Measurements from ENCODE around the gene TAF6.

The TAF6 gene

DNA sequence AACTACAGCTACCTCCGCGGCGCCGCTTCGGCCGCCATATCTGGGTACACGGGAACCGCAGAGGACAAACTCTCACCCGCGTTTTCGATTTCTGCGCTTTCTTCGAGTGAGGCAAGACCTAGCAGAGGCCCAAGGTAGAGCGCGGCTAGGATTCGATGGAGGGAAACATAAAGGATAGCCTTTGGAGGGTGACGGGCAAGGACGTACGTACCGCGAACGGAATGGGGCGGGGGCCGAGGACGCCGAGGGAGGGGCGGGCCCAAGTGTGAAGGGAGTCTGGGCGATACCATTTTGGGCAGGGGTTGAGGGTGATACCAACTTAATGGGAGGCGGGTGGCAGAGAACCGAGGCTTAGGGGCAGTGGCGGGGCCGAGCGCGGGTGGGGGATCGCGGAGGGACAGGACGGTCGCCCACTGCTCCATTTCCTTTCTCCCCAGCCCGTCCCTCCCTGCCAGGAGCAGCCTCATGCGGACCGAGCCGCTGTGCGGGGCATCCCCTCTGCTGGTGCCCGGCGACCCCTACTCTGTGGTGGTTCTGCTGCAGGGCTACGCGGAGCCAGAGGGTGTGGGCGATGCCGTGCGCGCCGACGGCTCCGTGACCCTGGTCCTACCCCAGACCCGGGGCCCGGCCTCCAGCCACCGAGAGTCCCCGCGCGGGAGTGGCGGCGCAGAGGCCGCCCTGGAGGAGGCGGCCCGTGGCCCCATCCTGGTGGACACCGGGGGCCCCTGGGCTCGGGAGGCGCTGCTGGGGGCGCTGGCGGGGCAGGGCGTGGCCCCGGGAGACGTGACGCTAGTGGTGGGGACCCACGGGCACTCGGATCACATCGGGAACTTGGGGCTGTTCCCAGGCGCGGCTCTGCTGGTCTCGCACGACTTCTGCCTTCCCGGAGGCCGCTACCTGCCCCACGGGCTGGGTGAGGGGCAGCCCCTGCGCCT is 8.0 kb upstream of the TAF6 start, which contains the start of gene MBLAC1 (continued):
- TF ChIP-seq, protein P1, sequence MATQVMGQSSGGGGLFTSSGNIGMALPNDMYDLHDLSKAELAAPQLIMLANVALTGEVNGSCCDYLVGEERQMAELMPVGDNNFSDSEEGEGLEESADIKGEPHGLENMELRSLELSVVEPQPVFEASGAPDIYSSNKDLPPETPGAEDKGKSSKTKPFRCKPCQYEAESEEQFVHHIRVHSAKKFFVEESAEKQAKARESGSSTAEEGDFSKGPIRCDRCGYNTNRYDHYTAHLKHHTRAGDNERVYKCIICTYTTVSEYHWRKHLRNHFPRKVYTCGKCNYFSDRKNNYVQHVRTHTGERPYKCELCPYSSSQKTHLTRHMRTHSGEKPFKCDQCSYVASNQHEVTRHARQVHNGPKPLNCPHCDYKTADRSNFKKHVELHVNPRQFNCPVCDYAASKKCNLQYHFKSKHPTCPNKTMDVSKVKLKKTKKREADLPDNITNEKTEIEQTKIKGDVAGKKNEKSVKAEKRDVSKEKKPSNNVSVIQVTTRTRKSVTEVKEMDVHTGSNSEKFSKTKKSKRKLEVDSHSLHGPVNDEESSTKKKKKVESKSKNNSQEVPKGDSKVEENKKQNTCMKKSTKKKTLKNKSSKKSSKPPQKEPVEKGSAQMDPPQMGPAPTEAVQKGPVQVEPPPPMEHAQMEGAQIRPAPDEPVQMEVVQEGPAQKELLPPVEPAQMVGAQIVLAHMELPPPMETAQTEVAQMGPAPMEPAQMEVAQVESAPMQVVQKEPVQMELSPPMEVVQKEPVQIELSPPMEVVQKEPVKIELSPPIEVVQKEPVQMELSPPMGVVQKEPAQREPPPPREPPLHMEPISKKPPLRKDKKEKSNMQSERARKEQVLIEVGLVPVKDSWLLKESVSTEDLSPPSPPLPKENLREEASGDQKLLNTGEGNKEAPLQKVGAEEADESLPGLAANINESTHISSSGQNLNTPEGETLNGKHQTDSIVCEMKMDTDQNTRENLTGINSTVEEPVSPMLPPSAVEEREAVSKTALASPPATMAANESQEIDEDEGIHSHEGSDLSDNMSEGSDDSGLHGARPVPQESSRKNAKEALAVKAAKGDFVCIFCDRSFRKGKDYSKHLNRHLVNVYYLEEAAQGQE (tag by site-specific recombination; IDR thresholded peaks at IDR 0.05), result peak; percentile 30; the same call in 1 of the 2 replicates
- TF ChIP-seq ZNF266 (tag by site-specific recombination; IDR thresholded peaks at IDR 0.05; ENCODE audit: low read depth) (no peak), ZNF621 (tag by site-specific recombination; IDR thresholded peaks at IDR 0.05) (no peak), ZNF701 (tag by site-specific recombination; IDR thresholded peaks at IDR 0.05) (no peak), MEIS1 (CRISPR knock-in tag; IDR thresholded peaks at IDR 0.05; ENCODE audit: borderline replicate concordance) (no peak), ZNF2 (tag by site-specific recombination; IDR thresholded peaks at IDR 0.05) (no peak), ZNF121 (tag by site-specific recombination; IDR thresholded peaks at IDR 0.05) (0 out of 2 replicates have a peak, but pooled peaks have one; percentile 11), ZNF155 (tag by site-specific recombination; IDR thresholded peaks at IDR 0.05) (no peak), ZNF366 (tag by site-specific recombination; conservative IDR thresholded peaks at IDR 0.05) (peak; percentile 73; the same call in 1 of the 2 replicates), ZNF335 (tag by site-specific recombination; conservative IDR thresholded peaks at IDR 0.05) (peak; percentile 87), KLF10 (tag by site-specific recombination; IDR thresholded peaks at IDR 0.05) (no peak), ZNF16 (tag by site-specific recombination; IDR thresholded peaks at IDR 0.05; ENCODE audit: low read depth) (no peak), ZBTB17 (tag by site-specific recombination; IDR thresholded peaks at IDR 0.05) (peak; percentile 90), GLIS2 (tag by site-specific recombination; IDR thresholded peaks at IDR 0.05) (peak; percentile 85), HOXD13 (CRISPR knock-in tag; IDR thresholded peaks at IDR 0.05; ENCODE audit: borderline replicate concordance) (no peak), ZNF426 (tag by site-specific recombination; IDR thresholded peaks at IDR 0.05) (no peak)
- TF ChIP-seq, protein P2, sequence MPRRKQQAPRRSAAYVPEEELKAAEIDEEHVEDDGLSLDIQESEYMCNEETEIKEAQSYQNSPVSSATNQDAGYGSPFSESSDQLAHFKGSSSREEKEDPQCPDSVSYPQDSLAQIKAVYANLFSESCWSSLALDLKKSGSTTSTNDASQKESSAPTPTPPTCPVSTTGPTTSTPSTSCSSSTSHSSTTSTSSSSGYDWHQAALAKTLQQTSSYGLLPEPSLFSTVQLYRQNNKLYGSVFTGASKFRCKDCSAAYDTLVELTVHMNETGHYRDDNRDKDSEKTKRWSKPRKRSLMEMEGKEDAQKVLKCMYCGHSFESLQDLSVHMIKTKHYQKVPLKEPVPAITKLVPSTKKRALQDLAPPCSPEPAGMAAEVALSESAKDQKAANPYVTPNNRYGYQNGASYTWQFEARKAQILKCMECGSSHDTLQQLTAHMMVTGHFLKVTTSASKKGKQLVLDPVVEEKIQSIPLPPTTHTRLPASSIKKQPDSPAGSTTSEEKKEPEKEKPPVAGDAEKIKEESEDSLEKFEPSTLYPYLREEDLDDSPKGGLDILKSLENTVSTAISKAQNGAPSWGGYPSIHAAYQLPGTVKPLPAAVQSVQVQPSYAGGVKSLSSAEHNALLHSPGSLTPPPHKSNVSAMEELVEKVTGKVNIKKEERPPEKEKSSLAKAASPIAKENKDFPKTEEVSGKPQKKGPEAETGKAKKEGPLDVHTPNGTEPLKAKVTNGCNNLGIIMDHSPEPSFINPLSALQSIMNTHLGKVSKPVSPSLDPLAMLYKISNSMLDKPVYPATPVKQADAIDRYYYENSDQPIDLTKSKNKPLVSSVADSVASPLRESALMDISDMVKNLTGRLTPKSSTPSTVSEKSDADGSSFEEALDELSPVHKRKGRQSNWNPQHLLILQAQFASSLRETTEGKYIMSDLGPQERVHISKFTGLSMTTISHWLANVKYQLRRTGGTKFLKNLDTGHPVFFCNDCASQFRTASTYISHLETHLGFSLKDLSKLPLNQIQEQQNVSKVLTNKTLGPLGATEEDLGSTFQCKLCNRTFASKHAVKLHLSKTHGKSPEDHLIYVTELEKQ (tag by site-specific recombination; IDR thresholded peaks at IDR 0.05; ENCODE audit: borderline replicate concordance), result no peak
- TF ChIP-seq, protein P3, sequence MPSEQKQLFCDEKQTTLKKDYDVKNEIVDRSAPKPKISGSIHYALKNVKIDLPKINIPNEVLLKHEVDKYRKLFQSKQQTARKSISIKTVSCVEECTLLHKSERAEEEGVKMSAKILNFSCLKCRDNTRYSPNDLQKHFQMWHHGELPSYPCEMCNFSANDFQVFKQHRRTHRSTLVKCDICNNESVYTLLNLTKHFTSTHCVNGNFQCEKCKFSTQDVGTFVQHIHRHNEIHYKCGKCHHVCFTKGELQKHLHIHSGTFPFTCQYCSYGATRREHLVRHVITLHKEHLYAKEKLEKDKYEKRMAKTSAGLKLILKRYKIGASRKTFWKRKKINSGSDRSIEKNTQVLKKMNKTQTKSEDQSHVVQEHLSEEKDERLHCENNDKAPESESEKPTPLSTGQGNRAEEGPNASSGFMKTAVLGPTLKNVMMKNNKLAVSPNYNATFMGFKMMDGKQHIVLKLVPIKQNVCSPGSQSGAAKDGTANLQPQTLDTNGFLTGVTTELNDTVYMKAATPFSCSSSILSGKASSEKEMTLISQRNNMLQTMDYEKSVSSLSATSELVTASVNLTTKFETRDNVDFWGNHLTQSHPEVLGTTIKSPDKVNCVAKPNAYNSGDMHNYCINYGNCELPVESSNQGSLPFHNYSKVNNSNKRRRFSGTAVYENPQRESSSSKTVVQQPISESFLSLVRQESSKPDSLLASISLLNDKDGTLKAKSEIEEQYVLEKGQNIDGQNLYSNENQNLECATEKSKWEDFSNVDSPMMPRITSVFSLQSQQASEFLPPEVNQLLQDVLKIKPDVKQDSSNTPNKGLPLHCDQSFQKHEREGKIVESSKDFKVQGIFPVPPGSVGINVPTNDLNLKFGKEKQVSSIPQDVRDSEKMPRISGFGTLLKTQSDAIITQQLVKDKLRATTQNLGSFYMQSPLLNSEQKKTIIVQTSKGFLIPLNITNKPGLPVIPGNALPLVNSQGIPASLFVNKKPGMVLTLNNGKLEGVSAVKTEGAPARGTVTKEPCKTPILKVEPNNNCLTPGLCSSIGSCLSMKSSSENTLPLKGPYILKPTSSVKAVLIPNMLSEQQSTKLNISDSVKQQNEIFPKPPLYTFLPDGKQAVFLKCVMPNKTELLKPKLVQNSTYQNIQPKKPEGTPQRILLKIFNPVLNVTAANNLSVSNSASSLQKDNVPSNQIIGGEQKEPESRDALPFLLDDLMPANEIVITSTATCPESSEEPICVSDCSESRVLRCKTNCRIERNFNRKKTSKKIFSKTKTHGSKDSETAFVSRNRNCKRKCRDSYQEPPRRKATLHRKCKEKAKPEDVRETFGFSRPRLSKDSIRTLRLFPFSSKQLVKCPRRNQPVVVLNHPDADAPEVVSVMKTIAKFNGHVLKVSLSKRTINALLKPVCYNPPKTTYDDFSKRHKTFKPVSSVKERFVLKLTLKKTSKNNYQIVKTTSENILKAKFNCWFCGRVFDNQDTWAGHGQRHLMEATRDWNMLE (tag by site-specific recombination; conservative IDR thresholded peaks at IDR 0.05; ENCODE audit: low read depth), result no peak
- TF ChIP-seq, protein P4, sequence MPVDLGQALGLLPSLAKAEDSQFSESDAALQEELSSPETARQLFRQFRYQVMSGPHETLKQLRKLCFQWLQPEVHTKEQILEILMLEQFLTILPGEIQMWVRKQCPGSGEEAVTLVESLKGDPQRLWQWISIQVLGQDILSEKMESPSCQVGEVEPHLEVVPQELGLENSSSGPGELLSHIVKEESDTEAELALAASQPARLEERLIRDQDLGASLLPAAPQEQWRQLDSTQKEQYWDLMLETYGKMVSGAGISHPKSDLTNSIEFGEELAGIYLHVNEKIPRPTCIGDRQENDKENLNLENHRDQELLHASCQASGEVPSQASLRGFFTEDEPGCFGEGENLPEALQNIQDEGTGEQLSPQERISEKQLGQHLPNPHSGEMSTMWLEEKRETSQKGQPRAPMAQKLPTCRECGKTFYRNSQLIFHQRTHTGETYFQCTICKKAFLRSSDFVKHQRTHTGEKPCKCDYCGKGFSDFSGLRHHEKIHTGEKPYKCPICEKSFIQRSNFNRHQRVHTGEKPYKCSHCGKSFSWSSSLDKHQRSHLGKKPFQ (tag by site-specific recombination; IDR thresholded peaks at IDR 0.05), result peak; percentile 66; the same call in 1 of the 2 replicates
- TF ChIP-seq, protein P5, sequence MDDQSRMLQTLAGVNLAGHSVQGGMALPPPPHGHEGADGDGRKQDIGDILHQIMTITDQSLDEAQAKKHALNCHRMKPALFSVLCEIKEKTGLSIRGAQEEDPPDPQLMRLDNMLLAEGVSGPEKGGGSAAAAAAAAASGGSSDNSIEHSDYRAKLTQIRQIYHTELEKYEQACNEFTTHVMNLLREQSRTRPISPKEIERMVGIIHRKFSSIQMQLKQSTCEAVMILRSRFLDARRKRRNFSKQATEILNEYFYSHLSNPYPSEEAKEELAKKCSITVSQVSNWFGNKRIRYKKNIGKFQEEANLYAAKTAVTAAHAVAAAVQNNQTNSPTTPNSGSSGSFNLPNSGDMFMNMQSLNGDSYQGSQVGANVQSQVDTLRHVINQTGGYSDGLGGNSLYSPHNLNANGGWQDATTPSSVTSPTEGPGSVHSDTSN (CRISPR knock-in tag; IDR thresholded peaks at IDR 0.05), result no peak
- TF ChIP-seq, protein P6, sequence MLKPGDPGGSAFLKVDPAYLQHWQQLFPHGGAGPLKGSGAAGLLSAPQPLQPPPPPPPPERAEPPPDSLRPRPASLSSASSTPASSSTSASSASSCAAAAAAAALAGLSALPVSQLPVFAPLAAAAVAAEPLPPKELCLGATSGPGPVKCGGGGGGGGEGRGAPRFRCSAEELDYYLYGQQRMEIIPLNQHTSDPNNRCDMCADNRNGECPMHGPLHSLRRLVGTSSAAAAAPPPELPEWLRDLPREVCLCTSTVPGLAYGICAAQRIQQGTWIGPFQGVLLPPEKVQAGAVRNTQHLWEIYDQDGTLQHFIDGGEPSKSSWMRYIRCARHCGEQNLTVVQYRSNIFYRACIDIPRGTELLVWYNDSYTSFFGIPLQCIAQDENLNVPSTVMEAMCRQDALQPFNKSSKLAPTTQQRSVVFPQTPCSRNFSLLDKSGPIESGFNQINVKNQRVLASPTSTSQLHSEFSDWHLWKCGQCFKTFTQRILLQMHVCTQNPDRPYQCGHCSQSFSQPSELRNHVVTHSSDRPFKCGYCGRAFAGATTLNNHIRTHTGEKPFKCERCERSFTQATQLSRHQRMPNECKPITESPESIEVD (tag by site-specific recombination; IDR thresholded peaks at IDR 0.05), result no peak

All from HEK293 (cell line).